Left colon (tissue), 2 donors: ENCODE measurements around the gene MYO1B. TPM values are rescaled to one million over a fixed set of nuclear protein-coding genes. Genes with fewer than 3 reads are reported as not detected.
A peak's percentile ranks its signal among the peaks of the same experiment; 100 is the strongest.

Source experiments
- ATAC-seq: fragments of 200-7000 bp; cut with Tn5 transposase; one replicate; pipeline ENCODE4 v1.9.1; 2020; ENCODE audit warnings: mild to moderate bottlenecking, moderate library complexity
- DNase-seq, 2 donors: peaks; one replicate each; pipeline ENCODE4 v3.0.0-alpha.2; 2020
- intact Hi-C, 2 donors: fragments of 100-400 bp; cut with DNase I in 1 of 2; cut with micrococcal nuclease in 1 of 2; formaldehyde crosslinking; loops; one replicate each; pipeline versions ENCODE4 v1.11.2 to v1.14.0; 2022; cut with DNase I, micrococcal nuclease
- total RNA-seq, 2 donors: library from RNA; stranded (reverse); fragmentation: NEBNext Ultra II Directional; extraction: Animal tissue kit (Norgen Biotek cat#: 25700); gene quantifications; one replicate each; pipeline ENCODE4 v1.2.1, GENCODE V29; 2021
- donor health status: DM: no; HTN: no; CAD: no.
- donor health status: DM: yes; HTN: yes; CAD: no.

MYO1B gene
- total RNA-seq, 2 donors from 2014 or later: 62.1 to 63.2 TPM

DNA sequence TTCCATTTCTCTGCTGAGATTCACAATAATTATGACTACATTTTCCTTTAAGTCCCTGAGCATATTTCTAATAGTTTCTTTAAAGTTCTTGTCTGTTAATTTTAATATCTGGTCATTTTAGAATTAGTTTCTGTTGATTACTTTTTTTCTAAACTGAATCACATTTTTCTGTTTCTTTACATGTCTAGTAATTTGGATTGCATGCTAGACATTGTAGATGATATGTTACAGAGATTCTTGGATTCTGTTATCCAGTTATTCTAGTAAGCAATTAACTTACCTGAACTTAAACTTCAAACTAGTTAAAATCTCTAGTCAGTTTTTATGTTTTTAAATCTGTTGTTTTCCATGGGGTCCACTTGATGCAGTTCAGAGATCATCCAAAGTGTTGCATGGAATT is 214.0 kb downstream of the MYO1B start:
- intact Hi-C loops: no loop called here
- no peak for ATAC-seq
- no peak for DNase-seq

DNA sequence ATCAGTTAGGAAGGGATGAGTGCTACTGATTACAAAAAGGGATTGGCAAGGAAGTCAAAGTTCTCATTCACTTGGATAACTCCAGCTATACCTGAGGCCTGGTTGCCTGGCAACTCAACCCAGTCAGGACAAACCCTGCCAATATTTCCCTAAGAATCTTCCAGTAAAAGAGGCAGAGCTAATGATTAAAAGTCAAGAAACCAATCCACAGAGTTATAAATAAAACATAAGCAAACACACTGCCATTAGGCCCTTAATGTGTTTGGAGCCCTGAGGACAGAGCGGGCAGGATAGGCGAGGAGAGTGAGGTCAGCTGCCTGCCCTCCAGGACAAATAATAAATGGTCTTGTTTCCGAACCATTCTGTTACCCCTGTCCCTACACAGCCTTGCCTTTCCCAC is 217.2 kb downstream of the MYO1B start:
- no peak for DNase-seq
- ATAC-seq: peak; percentile 77
- intact Hi-C loops: no loop called here

DNA sequence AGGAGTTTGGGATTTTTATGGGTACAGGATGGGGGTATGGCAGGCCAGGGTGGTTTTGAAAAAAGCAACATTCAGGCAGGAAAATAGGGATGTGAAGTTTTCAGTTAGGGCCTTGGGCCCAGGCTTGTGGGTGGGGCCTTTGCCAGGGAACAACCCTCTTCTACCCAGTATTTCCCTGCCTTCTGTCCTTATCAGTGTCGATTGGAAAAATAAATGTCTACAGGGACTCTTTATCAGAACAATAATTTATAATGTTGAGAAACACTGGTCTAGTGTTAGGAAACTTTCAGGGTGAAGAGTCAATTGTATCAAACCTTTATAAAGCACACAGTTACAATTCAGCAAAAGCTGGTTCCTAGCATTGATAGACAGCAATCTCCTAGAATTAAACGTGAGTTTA is 218.6 kb downstream of the MYO1B start:
- ATAC-seq (no peak), DNase-seq (no peak)
- intact Hi-C loops: no loop called here

DNA sequence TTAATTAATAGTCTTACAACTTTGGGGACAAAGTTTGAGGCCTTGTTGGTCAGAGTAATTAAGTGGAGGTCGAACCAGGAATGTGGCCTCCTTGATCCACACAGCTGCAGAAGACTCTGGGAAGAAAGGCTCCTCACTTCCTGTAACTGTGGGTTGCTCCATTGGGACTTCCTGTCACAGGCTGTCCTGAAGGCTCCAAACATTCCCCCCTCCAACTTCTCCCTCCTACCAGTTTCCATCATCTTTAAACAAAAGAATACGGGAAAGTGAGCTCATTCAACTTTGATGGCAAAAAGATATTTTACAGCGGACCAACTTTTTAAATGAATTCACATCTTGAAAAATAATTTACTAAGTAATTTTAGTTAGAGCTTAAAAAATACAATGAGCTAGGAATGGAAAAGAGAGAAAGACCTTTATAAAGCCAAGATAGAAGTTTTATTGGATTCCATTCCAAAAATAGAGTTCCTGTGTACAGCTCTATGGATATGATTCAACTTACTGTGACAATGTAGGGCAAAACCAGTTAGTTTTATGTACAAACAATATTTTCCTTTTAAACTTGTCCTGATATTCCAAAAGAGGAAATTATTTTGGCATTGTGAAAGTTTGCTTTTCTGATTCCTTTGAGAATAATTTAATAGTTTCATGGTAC is 220.7 kb downstream of the MYO1B start:
- DNase-seq: no peak
- intact Hi-C loops: no loop called here

DNA sequence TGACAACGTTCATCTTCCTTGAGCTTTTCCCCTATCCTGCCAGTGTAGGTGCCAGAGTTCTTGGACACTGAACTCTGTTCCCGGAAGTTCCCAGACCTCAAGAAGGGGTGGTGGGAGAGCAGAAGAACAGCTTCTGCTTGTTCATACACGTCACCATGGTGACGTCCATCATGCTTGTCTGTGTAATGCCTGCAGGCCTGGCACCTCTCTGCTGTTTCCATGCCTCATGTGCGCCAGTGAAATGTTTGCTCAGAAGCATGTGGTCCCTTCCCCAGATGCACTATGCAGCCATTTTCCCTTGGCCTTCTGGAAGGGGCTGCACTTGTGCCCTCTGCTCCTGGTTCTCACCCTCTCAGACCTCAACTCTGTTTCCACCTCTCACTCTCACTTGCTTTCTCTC is 221.9 kb downstream of the MYO1B start:
- ATAC-seq: no peak
- DNase-seq: no peak
- intact Hi-C loops: no loop called here

More for the DNA sequence above, 220.7 kb downstream of the MYO1B start:
- no peak for ATAC-seq

- no peak for DNase-seq
- intact Hi-C loops: no loop called here
- ATAC-seq: no peak
Observed at GRCh38 chr2:191470306-191470705, 225.1 kb downstream of the MYO1B start.

- intact Hi-C loops: no loop called here
- DNase-seq (no peak), ATAC-seq (no peak)
Observed at GRCh38 chr2:191474464-191474863, 229.3 kb downstream of the MYO1B start.

Other genes with a start within 250 kb of the MYO1B start
- gene STAT1, start 231.2 kb upstream of the MYO1B start, total RNA-seq: 10 to 100 TPM; 54.1 to 91.7 TPM
- 1 to 10 TPM; 1.7 to 2.3 TPM for gene STAT4, start 94.4 kb upstream of the MYO1B start, total RNA-seq